C4-2B (cell line): Measurements from ENCODE around the gene GFRA1.

ENCODE experiments used
- H3K27ac ChIP-seq: fragments of 450-650 bp; 2 replicates; pipeline ENCODE4 v1.5.1; 2017
- ZFX ChIP-seq: fragments of 450-650 bp; IDR thresholded peaks from 2 replicates; pipeline ENCODE4 v1.6.1; 2017
- TF ChIP-seq, protein P1 (sequence below): fragments of 450-650 bp; conservative IDR thresholded peaks from 2 replicates; pipeline ENCODE4 v1.5.1; 2017; ENCODE audit warnings: mild to moderate bottlenecking

The GFRA1 gene

DNA sequence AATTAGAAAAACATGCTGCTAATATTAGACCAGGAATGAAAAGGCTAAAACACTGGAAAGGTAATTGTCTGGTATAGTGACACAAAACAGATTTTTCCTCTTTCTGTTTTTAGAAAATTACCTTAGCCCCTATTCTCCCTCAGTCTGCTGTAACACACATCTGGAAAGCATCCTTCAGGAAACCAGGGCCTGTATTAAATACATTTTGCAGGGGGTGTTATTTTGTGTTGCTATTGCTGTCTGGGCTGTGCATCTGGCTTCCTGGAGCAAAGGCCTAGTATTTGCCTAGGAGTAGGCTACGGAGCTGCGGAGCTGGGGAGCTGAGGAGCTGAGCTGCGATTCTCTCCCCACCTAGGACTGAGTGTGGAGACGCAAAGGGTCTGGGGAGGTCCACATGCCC lies 169.3 kb downstream of the GFRA1 start:
- H3K27ac ChIP-seq = no peak overlapping the region
- no peak for TF ChIP-seq ZFX
- TF ChIP-seq, protein P1, sequence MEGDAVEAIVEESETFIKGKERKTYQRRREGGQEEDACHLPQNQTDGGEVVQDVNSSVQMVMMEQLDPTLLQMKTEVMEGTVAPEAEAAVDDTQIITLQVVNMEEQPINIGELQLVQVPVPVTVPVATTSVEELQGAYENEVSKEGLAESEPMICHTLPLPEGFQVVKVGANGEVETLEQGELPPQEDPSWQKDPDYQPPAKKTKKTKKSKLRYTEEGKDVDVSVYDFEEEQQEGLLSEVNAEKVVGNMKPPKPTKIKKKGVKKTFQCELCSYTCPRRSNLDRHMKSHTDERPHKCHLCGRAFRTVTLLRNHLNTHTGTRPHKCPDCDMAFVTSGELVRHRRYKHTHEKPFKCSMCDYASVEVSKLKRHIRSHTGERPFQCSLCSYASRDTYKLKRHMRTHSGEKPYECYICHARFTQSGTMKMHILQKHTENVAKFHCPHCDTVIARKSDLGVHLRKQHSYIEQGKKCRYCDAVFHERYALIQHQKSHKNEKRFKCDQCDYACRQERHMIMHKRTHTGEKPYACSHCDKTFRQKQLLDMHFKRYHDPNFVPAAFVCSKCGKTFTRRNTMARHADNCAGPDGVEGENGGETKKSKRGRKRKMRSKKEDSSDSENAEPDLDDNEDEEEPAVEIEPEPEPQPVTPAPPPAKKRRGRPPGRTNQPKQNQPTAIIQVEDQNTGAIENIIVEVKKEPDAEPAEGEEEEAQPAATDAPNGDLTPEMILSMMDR = no peak

DNA sequence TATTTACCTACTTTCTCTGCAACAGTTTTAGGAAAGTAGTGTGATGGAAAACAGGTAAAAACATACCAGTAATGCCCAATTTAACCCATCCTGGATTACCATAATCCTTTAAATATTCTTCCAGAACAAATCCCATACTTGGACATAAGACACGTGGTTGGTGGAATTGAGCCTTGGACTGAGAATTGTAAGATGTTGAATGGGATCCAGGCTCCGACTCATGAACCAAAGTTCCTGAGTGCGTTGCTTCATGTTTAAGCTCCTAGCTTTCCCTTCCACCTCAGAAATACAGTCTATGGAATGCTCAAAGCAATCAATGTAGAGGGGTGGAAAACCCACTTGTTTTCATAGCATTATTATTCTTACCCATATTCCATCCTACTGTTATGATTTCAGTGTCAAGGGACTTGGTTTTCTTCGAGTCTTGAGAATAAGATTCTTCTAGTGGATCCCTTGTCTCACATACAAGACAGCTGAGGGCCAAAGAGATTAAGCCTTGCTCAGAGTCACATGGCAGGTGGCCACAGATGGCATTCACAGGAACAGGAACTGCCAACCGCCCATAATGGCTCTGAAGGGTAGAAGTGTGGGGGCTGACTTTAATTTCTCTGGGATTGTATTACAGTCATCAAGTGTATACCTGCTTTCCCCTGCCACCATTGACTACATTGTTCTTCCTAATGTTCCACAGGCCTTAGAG lies 171.2 kb downstream of the GFRA1 start:
- no peak overlapping the region for H3K27ac ChIP-seq
- no peak for TF ChIP-seq ZFX
- TF ChIP-seq, protein P1 = no peak

DNA sequence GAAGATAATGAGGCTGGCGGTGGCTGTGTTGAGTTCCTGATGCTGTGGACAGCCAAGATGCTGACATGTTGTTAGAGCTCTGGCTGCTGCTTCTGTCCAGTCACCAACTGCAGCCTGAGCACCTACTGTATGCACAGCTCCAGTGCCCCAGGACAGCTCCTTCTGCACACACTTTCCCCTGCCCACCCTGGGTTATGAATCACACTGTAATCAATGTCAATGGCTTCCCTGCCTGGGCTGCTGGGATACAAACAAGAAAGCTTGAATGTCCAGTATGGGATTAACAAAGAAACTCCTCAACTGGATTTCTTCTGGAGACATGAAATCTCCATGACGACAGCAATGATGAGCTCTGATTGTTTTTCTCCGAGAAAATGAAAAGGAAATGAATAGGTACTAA lies 172.0 kb downstream of the GFRA1 start:
- TF ChIP-seq, protein P1 = no peak
- no peak for TF ChIP-seq ZFX
- H3K27ac ChIP-seq = no peak overlapping the region

DNA sequence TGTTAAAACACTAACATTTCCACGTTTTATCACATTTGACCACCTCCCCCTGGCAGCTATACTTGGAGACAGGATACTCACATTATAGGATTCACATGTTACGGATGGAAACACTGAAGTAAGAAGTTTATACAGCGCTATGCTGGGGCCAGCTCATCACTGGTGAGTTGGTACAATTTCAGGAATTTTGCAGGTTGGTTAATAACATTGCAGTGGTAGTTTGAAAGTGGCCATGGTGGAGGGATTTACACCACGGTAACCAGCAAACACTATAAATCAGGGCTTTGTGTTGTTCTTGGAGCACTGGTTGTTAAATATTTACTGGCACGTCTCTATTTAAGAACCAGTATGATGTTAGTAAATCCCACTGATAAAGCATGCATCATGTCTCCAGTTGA lies 174.0 kb downstream of the GFRA1 start:
- no peak overlapping the region for H3K27ac ChIP-seq
- TF ChIP-seq, protein P1 = no peak
- TF ChIP-seq ZFX = no peak

DNA sequence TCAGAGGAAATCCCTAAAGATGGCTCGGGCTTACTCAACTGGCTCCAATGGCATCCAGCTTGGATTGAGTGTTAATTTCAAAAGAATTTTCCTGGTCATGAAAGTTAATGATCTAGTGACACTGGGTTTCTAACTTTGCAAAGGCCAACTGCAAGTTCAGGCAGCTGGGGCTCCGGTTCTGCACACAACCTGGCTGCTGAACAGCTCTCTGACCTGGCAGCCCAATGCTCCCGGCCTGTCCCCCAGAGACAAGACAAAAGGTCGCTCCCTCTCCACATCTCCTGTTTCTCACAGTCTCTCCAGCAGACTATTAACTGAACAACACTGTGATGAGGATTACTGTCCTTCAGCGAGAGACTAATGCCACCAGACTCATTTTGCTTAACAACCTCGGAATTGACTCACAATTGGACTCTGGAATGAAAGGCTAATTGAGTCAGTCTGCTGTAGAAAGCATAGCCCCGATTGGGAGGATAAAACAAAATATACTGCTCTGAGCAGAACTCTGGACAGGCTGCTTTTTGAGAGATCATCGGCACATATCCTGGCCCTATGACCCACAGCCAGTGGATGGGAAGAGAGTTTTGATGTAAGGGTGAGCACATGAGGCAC lies 174.5 kb downstream of the GFRA1 start:
- TF ChIP-seq, protein P1 = no peak
- no peak for TF ChIP-seq ZFX
- H3K27ac ChIP-seq = no peak overlapping the region

DNA sequence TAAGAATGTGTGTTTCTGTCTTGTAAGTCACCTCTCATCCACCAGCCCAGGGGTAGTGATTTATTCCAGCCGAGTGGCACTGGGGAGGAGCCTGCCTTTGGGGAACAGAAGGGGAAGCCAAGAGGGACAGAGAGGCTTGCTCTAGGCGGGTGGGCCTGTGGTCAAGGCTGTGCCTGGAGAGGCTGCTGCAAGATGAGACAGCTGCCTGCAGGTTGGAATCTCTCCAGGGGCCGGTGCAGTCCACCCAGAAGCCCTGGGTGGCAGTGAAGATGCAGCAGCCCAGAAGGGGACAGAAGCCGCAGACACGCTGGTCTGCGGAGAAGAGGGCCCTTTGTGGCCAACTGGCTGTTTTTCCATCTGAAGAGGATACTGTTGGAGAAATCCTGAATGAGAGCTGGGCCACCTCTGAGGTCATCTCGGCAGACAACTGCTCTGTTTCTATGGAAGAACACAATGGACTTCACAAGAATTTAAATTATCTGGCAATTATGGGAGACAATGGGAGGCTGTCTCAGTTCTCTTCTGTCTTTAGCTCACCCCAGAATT lies 175.7 kb downstream of the GFRA1 start:
- TF ChIP-seq, protein P1 = no peak
- no peak for TF ChIP-seq ZFX
- no peak overlapping the region for H3K27ac ChIP-seq

DNA sequence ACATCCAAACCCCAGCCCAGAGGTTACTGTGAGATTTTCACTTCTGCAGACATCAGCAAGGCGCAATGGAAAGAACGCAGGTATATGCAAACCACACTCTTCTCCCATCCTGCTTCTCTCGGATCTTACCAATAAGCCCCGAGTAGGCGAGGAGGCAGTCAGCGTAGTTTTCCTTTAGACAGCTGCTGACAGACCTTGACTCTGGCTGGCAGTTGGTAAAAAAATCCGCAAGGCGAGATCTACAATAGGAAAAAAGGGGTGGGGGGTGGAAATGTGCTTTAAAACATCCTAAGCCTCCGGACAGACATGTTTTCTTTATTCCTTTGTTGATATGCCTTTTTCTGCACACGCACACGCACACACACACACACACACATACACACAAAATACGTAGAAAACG lies 176.5 kb downstream of the GFRA1 start:
- no peak overlapping the region for H3K27ac ChIP-seq
- TF ChIP-seq, protein P1 = no peak
- TF ChIP-seq ZFX = no peak
